Activated effector memory CD4-positive, alpha-beta T cell treated with anti-CD3 and anti-CD28 coated beads, Interleukin-2, amount 50 U/mL, for 16 hours (primary cell): Measurements from ENCODE around the gene TFDP3.

ENCODE experiments used
- DNase-seq: peaks from one replicate; pipeline ENCODE4 v3.0.0-alpha.2; 2020

Gene TFDP3, protein sequence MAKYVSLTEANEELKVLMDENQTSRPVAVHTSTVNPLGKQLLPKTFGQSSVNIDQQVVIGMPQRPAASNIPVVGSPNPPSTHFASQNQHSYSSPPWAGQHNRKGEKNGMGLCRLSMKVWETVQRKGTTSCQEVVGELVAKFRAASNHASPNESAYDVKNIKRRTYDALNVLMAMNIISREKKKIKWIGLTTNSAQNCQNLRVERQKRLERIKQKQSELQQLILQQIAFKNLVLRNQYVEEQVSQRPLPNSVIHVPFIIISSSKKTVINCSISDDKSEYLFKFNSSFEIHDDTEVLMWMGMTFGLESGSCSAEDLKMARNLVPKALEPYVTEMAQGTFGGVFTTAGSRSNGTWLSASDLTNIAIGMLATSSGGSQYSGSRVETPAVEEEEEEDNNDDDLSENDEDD

DNA sequence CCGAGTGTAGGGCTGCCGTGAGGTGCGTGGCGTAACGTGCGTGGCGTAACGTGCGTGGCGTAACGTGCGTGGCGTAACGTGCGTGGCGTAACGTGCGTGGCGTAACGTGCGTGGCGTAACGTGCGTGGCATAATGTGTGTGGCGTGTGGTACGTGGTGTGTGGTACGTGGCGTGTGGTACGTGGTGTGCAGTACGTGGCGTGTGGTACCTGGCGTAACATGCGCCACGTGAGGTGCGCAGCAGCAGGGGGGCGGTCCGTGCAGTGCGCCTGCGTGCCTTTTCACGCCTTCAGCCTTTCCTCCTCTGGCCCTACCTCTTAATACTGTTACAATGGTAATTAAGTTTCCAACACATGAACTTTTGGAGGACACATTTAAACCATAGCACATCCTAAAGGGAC lies at the start of gene TFDP3:
TFDP3 (minus strand) TSS at position 26 of the 400 bp plus-strand sequence. CDS start 95 bp downstream, outside the sequence.
- DNase-seq, result no peak

DNA sequence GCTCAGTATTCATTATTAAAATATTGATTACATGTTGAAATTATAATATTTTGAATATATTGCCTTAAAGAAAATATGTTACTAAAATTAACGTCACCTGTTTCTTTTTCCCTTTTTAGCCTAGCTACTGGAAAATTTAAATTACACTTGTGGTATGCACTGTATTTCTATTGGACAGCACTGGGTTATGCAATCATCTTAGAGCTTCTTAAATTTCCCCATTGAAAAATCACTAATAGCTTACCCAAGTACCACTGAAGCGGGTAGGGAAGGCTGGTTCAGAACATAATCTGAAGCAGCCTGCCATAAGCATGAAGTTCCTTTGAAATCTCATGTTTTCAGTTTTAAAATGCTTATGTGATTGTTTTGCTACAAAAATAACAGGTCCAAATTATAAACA lies 49.5 kb upstream of the TFDP3 start:
- no peak for DNase-seq

DNA sequence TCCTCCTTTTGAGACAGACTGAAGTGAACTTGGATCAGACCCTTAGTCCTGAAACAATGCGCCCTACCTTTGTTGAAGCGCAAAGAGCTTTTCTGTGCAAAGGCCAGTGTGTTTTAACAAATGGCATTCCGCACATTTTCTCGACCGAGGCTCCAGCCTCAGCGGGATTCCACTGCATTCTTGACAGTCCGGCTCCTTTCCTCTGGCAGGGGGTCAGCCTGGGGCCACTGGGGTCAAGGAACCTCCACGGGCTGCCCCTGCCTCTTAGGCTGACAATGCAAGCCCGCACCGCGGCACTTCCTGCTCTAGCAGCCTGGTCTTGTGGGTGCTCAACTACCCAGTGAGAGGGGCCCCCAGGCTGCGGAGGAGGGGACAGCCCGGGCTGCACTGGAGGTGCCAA lies 47.2 kb upstream of the TFDP3 start:
- DNase-seq, result no peak

DNA sequence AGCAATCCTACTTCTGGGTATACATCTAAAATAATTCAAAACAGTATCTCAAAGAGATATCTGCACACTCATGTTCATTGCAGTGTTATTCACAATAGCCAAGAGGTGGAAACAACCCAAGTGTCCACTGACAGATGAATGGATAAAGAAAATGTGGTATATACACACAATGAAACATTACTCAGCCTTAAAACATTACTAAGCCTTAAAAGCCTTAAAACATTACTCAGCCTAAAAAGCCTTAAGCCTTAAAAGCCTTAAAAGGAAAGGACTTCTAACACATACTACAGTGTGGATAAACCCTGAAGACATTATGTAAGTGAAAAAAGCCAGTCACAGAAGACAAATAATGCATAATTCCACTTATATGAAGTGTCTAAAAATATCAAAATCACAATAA lies 40.3 kb upstream of the TFDP3 start:
- no peak for DNase-seq

DNA sequence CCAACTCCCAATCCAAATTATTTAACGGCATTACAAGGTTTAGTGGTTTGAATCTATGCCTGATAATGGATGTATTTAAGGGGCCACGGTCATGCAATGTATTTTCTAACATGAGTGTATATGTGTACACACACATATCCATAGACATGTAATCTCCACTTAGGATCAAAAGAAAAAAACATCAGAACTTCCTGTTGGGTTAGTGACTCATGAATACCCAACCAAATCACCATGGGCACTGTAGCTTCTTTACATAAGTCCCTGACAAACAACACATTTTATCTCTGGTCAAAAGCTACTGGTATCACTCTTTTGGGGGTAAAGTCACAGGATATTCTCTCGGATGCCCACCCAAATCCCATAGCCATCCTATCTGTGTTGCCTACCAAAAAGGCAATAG lies 36.5 kb upstream of the TFDP3 start:
- DNase-seq, result no peak

DNA sequence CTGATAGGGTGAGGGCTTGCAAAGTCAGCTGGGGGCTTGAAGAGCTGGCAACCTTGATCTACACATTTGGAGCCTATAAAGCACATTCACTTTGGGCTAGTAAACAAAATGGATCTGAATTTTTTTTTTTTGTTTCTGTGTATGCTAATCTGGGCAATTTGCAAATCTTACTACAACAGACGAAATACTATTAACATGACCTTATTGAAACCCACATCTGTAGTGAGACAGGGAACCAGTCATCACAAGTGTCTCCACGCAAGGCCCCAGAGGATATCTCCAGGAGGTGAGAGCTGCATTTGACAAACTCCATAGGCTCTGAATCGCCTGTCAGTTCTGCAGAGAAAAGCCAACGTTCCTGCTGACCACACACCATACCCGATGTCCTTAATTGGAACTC lies 33.0 kb upstream of the TFDP3 start:
- DNase-seq, result no peak

DNA sequence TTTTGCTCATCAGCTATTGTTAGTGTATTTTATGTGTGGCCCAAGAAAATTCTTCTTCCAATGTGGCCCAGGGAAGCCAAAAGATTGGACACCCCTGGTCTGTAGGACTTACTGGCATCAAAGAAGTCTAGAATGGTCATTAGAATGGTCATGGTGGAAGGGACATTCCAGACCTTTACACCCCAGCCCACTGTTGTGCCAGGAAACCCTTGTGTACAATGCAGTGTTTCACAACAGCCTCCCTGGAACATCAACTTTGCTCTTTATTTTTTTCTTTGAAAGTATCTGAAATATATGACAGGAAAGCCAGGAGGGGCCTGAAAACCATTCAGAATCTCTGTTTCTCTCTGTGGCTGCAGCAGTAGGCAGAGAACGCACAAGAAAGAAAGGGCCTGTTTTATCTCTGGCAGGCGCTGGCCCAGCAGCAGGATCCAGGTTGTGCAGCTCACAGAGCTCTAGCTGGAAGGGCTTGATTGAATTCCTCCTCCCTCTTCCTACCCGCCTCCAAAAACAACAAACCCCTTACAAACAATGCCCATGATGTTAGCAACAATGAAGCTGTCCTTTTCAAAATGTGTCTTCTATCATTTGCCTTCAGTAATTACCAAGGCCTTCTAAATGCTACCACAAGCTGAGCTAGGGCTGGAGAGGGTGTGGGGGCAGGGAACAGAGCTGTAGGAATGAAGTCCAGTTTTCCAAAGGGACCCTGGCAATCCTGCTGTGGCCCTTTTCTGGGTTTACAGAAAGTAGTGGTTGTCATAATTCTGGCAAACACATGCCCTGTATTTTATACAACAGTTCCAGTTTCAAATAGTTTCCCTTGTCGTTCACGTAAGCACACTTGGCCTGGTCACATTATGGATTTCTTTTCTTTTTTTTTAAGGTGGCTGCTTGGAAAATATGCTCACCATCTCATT lies 32.3 kb upstream of the TFDP3 start:
- no peak for DNase-seq

DNA sequence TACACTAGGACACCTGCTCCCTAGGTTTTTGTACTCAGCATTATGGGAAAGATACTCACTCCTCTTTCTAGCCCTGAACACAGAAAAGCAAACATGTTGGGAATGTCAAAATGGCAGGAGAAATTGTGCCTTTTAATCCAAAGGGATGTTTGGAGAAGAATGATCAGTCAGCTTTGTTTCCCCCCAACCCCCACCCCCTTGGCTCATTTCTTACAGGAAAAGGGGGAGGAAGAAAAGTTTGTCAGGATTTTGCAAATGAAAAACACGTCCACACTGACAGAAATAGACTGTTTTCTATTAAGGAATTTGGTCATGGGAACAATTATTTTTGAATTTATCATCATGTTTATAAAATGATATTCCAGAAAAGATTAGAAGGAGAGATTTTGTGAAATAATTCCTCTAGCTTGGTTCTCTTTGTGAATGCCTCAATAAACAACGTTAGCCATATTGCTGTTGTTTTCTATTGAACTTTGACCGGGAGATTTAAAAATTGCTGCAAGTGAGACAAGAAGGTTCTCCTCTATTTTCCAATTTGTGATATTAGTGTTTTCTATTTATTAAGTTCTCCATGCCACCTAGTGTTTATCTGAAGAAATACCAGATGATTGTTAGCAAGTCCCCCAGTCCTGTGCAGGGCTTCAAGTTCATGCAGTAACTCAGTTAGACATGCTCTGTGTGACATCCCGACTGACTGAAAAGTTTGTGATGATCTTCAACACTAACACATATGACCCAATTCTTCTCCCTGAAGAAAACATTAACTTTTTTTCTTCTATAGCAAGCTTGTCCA lies 31.3 kb upstream of the TFDP3 start:
- no peak for DNase-seq

DNA sequence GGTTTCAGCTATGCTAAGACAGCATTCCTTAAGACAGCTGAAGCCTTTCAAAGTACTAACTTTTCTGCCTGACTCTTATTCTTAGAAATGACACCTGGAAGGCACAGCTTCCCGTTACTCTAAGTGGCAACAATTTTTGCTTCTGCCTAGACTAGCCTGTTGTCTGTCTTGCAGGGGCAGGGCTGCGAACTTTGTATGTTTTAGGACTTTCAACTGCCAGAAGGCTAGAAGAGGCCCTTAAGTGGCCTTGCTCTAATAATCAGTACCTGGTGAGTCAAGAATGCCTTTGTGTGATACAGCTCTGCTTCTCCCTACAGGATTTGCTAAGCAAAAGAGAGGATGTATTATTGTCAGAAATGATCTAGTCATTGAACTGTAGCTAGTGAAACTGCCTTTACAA lies 30.0 kb upstream of the TFDP3 start:
- DNase-seq, result no peak

DNA sequence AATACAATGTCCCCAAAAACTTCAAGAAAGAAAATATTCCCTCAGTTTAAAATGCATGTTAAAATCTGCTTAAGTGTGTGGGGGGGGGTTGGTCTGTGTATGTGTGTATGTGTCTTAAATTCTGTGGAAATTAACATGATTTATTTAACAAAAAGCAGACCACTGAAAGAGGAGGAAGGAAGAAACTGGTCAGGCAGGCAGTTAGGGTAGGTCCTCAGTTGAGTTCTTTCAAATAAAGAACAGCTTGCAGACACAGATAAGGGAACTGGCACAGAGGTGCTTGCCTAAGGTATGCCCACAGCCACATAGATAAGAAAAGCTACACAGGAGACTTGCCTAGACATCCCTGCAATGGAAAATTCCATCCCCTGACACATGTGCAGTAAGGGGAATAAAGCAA lies 28.8 kb upstream of the TFDP3 start:
- no peak for DNase-seq

DNA sequence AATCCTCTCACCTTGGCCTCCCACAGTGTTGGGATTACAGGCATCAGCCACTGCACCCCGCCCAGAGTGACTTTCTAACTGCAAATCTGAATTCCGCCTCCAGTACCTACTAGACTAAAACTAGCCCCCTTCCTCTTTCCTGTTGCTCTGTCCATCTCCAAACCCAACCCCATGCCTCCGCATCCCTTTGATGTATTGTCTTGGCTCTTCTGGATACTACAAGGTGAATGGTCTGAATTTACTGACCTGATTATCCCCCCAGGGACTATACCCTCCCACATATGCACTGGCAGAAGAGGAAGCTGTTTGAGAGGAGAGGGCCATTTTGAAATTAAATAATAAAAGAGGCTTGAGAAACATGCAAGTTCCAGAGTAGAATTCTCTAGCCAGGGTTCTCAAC lies 17.7 kb upstream of the TFDP3 start:
- DNase-seq, result no peak

DNA sequence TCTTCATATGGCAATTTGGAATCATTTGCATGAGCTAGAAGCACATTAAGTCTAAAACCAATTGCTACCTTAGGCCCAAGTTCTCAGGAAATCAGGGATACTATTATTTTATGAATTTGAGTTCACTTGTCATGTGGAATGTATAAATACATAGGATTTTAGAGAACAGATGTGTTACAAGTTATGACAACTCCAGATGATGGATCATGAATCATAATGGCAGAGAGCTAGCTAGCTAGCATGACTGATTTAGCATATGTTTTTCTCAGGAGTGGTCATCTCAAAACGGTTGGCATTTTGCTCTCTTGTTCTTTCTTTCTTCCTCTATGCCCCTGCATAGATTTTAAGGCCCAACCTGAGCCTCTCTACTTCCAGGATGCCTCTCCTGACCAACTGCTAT lies 14.2 kb upstream of the TFDP3 start:
- DNase-seq, result no peak

DNA sequence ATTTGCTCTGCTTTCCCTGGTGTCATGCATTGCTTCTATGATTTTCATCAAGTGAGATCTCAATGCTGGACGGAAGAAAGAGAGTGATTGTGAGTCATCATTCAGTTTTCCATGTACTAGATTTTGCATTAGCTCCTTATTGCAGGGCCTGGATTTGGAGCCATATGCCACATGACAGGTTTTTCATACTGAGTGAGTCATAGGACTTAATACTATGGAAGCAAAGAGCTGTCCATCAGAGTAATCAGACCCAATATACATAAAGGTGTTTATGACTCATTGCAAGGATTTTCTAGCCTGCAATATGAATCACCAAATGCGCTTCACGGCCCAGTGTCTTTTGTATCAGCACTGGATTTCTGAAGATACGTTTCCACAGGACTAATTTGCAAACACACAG lies 11.2 kb upstream of the TFDP3 start:
- no peak for DNase-seq

DNA sequence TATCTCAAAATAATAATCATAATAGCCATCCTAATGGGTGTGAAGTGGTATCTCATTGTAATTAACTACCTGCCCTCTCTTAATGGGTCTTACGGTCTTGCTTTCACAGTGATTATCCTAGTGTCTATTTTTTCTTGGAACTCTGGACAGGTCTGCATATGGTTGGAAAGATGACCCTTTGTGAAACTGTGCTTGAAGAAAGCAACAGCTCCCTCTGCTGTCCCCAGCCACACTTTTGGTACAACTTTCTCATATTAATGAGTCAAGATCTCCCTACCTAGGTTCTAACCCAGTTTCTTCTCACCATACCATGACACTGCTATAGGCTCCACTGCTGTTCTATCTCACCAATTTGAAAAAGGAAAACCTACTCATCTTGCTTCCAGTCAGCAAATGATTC lies 2.4 kb downstream of the TFDP3 start:
- DNase-seq, result no peak

DNA sequence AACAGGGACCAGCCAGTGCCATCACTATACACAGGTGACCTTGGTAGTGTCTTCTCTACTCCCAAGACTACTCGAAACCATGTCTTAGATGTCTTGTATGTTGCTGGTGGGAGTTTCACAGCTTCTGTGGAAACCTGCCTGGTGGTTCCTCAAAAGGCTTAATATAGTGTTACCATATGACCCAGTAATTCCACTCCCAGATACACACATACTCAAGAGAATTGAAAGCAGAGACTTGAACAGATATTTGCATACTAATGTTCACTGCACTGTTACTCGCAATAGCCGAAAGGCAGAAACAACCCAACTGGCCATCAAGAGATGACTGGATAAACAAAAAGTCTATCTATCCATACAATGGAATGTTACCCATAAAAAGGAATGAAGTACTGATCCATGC lies 3.1 kb downstream of the TFDP3 start:
- DNase-seq, result no peak

DNA sequence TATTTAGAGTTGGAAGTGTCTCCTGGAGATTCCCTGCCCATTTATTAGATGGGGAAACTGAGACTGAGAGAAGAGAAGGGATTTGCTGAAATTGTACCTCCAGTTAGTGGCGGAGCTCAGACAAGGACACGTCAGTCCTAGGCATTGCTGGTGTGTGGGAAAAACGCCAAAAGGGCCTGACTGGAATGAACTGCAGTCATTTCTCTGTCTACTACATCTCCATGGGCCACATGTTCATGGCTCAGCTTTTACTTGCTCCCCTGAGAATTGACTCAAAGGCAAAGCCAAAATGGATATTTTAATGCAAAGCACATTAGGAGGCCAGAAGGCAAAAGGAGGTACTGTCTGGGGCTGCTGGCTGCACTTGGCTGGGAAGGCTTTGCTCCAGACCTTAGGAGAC lies 3.9 kb downstream of the TFDP3 start:
- no peak for DNase-seq

DNA sequence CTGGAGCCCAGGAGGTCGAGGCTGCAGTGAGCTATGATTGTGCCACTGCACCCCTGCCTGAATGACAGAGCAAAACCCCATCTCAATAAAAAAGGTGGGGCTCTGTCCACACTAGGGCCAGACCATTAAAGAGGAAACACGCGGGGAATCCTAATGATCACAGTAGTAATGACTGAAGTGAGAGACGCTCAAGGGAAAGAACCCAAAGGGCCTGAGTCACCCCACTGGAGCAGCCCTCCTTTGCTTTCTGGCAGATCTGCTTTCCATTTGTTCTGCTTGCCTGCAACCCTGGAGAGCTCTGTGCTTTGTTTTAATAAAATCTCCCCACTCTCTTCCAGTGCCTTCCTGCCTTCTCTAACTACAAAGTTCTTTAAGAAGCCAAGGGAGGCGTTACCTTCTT lies 5.0 kb downstream of the TFDP3 start:
- no peak for DNase-seq

DNA sequence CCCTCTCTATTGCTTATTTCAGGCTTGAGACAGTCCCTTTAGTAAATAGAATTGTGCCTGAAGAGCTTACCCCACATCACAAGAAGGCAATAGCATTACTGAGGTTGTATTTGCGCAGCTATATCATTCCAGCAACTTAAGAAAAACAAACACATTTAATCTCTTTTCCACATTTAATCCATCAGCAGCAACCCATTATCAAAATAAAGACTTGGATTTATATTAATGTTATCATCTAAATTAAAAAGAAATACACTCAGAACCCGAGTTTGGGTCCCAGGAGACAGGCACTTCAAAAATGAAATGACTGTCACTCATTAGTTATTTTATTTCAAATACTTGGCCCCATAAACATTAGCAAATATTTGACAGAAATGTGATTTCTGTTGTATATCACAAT lies 10.4 kb downstream of the TFDP3 start:
- no peak for DNase-seq

DNA sequence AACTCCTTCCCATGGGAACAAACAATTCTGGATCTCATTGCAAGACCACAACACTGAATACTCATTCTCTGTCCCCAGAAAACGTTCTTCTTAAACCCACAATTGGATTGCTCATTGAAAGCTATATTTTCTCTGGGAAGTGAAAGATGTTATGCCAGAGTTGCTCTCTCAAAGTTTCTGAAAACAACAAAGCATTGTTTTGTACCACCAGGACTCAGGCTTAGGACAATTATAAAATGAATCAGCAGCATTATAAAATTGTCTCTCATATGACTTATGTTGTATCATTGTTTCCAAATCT lies 26.5 kb downstream of the TFDP3 start:
- no peak for DNase-seq

DNA sequence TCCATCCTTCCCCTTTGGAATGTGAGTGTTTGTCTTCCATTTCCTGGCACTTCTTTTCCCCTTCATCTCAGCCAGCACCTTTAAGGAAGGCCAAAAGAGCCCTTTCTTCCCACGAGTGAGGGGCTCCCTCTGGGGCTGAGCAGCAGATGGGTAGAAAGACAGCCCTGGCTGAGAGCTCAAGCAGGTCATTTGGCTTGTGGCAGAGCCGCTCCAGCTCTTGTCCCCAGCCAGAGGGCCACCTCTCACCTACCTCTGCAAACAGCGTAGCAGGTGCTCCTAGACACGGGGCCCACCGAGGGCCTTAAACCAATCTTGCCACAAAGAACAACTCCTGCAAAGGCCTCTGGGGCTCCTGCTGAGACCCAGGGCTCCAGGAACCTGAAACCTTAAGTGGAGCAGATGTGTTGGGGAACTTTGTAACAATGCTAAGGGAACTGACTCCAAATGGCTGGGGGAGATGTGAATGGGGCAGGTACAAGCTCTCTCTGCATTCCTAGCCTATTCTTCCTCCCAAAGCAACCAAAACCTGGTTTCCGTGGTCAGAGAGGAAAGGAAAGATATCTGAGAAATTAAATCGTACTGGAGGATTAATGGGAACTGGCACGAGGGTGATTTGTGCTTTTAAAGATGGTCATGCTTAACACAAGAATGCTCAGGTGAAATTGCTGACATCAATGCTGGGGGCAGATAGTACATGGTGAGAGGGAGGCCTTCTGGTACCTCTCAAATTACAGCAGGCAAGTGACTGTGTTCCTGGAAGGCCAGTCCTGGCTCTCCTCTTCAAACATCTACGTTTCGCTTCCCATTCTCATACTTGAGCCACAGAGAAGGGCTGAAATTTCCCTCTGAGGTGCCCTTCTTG lies 27.0 kb downstream of the TFDP3 start:
- no peak for DNase-seq

DNA sequence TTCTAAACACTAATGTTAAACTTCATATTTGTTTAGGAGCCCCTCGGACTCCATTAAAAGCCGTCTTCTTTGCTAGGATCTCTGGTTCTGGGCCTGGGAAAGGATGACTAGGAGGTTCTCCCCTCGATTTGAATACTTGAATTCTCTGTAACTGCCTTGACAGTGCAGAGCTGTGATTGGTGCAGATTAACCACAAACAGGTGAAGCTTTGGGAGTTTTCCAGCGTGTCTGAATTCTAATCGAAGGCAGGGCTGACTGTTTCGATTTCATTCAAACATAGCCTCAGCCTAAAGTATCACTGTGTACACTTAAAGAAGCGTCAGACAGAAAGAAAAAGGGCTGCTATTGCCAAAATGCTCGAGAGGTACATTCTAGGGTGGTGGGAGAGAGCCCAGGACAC lies 29.0 kb downstream of the TFDP3 start:
- DNase-seq, result no peak

DNA sequence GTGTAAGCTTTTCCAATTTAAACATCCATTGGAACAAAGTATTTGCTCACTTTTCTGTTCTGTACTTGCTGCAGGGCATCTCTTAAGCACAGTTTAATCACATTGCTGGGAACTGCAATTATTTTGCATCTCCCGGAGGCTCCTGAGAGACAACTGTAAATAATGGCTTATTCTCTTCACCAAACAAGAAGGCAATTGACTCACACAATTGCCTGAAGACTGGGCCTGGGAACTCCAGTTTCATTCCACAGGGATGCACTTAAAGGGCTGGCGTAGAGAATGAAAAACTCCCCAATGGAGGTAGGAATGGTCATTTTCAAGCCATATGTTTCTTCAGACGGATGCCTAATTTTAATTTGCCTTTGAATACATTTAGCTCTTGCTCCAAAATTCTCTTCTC lies 29.5 kb downstream of the TFDP3 start:
- no peak for DNase-seq

DNA sequence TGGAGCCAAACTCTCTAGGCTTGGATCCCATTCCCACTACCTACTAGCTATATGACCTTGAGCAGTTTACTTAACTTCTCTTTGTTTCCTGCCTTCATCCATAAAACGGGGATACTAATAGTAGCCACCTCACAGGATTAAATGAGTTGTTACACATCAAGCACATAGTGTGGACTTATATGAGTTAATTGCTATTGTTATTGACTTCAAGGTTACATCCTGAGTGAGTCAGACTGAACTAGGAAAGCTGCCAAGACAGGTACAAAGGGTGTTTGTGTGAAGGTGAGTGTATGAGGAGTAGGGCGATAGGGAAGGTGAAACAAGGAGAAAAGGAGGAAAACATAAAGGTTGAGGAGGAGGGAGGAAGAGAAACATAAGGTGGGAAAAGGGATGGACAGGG lies 32.2 kb downstream of the TFDP3 start:
- no peak for DNase-seq
